Subcutaneous adipose tissue (tissue), 4 donors: ENCODE results near the gene SH3BP5. TPM values are rescaled to one million over a fixed set of nuclear protein-coding genes. Genes with fewer than 3 reads are reported as not detected.

Experiments used
- CTCF ChIP-seq: fragments of 450-650 bp; IDR thresholded peaks from one replicate; pipeline ENCODE4 v1.5.1; 2016; ENCODE audit warnings: low read depth, mild to moderate bottlenecking, control low read depth, antibody characterized with exemption, moderate library complexity
- small RNA-seq: library from RNA; depleted of rRNA; stranded (forward); fragments of <200 nt; gene quantifications from one replicate; pipeline ENCODE3, GENCODE V24; 2016
- total RNA-seq, 4 donors: library from RNA; depleted of rRNA; stranded (reverse); fragments of >200 nt; gene quantifications; one replicate each; pipeline ENCODE4 v1.1.0, GENCODE V29; 2016

Gene SH3BP5
- total RNA-seq, 4 donors from 2014 or later, result 67.5 to 90.6 (median 83.7) TPM

GRCh38 chr3:15206662-15207576 lies 125.5 kb downstream of the SH3BP5 start:
- TF ChIP-seq CTCF, result no peak

GRCh38 chr3:15205934-15206661 lies 126.3 kb downstream of the SH3BP5 start, which contains the start of gene CAPN7:
TSS of gene CAPN7 (plus strand) at chr3:15206246. CDS start at chr3:15206496, 250 bp downstream.
- TF ChIP-seq CTCF, result no peak

GRCh38 chr3:15205482-15205933 lies 126.9 kb downstream of the SH3BP5 start:
- no peak for TF ChIP-seq CTCF

Small RNA genes lying within 50 kb of the gene (small RNA-seq; reads per million reads assigned to genes)
- not detected for gene HMGN2P7
- gene RNU6-454P, result not detected

Other genes starting within 250 kb of the SH3BP5 start
- 10 to 100 TPM; 18.7 to 28.0 (median 26.2) TPM for gene RBSN, start 233.4 kb downstream of the SH3BP5 start, total RNA-seq
- gene CAPN7, start 126.3 kb downstream of the SH3BP5 start, total RNA-seq, result 10 to 100 TPM; 69.1 to 79.5 (median 77.4) TPM
- 10 to 100 TPM in 3 of 4 donors, 1 to 10 TPM in 1; 6.0 to 15.8 (median 13.1) TPM for gene METTL6, start 95.0 kb upstream of the SH3BP5 start, total RNA-seq
- gene EAF1, start 95.0 kb upstream of the SH3BP5 start, total RNA-seq, result 10 to 100 TPM; 18.5 to 33.4 (median 21.6) TPM
- 1 to 10 TPM; 2.0 to 5.1 (median 3.5) TPM for gene COLQ, start 189.1 kb upstream of the SH3BP5 start, total RNA-seq